Neuronal stem cell (in vitro differentiated cells): ENCODE measurements around the gene BCR.

Experiments used
- DNase-seq: peaks from one replicate; pipeline ENCODE4 v3.0.0-alpha.2; 2013; ENCODE audit warnings: low spot score
- H2AFZ ChIP-seq: one replicate; pipeline ENCODE4 v1.6.1; 2013; ENCODE audit warnings: mild to moderate bottlenecking, low read length, inconsistent platforms
- H2AK5ac ChIP-seq: 2 replicates; pipeline ENCODE4 v1.6.1; 2013; ENCODE audit warnings: low read depth, mild to moderate bottlenecking, inconsistent platforms, low read length, moderate library complexity, mixed read lengths
- H2BK120ac ChIP-seq: 2 replicates; pipeline ENCODE4 v1.6.1; 2013; ENCODE audit warnings: low read depth, mild to moderate bottlenecking, inconsistent platforms, low read length, moderate library complexity, mixed read lengths
- H2BK12ac ChIP-seq: one replicate; pipeline ENCODE4 v1.6.1; 2013; ENCODE audit warnings: low read length, inconsistent platforms
- H2BK15ac ChIP-seq: 2 replicates; pipeline ENCODE4 v1.6.1; 2013; ENCODE audit warnings: mild to moderate bottlenecking, low read length, inconsistent platforms, mixed read lengths
- H2BK5ac ChIP-seq: one replicate; pipeline ENCODE4 v1.6.1; 2013; ENCODE audit warnings: inconsistent platforms, mild to moderate bottlenecking, low read length, moderate library complexity
- H3K14ac ChIP-seq: one replicate; pipeline ENCODE4 v1.6.1; 2013; ENCODE audit warnings: low read length, inconsistent platforms
- H3K18ac ChIP-seq: 2 replicates; pipeline ENCODE4 v1.6.1; 2013; ENCODE audit warnings: low read length, inconsistent platforms
- H3K23ac ChIP-seq: 2 replicates; pipeline ENCODE4 v1.6.1; 2013; ENCODE audit warnings: low read depth, mild to moderate bottlenecking, mixed read lengths, low read length, inconsistent platforms; ENCODE audit not compliant: poor library complexity
- H3K27ac ChIP-seq: replicated peaks from 3 replicates; pipeline ENCODE4 v1.5.1; 2013; ENCODE audit warnings: low read length, inconsistent platforms
- H3K27me3 ChIP-seq, 3 experiments: 2 replicates each; pipeline ENCODE4 v1.6.1; 2013; ENCODE audit warnings: low read length in 3 of 3, mild to moderate bottlenecking in 2 of 3, inconsistent platforms in 1 of 3, low read depth in 1 of 3, mixed read lengths in 1 of 3, moderate library complexity in 1 of 3; ENCODE audit not compliant: control insufficient read depth in 3 of 3, insufficient read depth in 3 of 3
- H3K36me3 ChIP-seq, 2 donors: replicated peaks in 1 of 2; 2 replicates each; pipeline ENCODE4 v1.6.1; 2013; ENCODE audit warnings: low read length in 2 of 2; ENCODE audit not compliant: control insufficient read depth in 2 of 2, insufficient read depth in 2 of 2
- H3K4ac ChIP-seq: 2 replicates; pipeline ENCODE4 v1.6.1; 2013; ENCODE audit warnings: inconsistent platforms, mild to moderate bottlenecking, low read length, moderate library complexity
- H3K4me1 ChIP-seq, 2 donors: 1 replicate in 1 of 2; 2 replicates in 1 of 2; pipeline ENCODE4 v1.6.1; 2013; ENCODE audit warnings: low read length in 2 of 2, low read depth in 1 of 2; ENCODE audit not compliant: control insufficient read depth in 2 of 2, insufficient read depth in 1 of 2
- H3K4me2 ChIP-seq: one replicate; pipeline ENCODE4 v1.6.1; 2013; ENCODE audit warnings: mild to moderate bottlenecking, low read length, inconsistent platforms; ENCODE audit not compliant: insufficient read depth, poor library complexity, severe bottlenecking
- H3K4me3 ChIP-seq, 2 donors: 2 replicates each; pipeline ENCODE4 v1.5.1; 2013; ENCODE audit warnings: low read length in 2 of 2, mild to moderate bottlenecking in 2 of 2, inconsistent platforms in 1 of 2, moderate library complexity in 1 of 2
- H3K79me1 ChIP-seq: one replicate; pipeline ENCODE4 v1.6.1; 2013; ENCODE audit warnings: low read depth, mild to moderate bottlenecking, inconsistent platforms, low read length, moderate library complexity
- H3K9ac ChIP-seq: one replicate; pipeline ENCODE4 v1.6.1; 2013; ENCODE audit warnings: mild to moderate bottlenecking, low read depth, low read length, inconsistent platforms; ENCODE audit not compliant: poor library complexity
- H3K9me3 ChIP-seq, 2 donors: replicated peaks in 1 of 2; 2 replicates each; pipeline versions ENCODE3 to v1.6.1; 2013; ENCODE audit warnings: low read length in 2 of 2, mild to moderate bottlenecking in 2 of 2, inconsistent platforms in 1 of 2, low read depth in 1 of 2, mixed read lengths in 1 of 2, moderate library complexity in 1 of 2; ENCODE audit not compliant: control insufficient read depth in 2 of 2, insufficient read depth in 1 of 2
- H4K8ac ChIP-seq: one replicate; pipeline ENCODE4 v1.6.1; 2013; ENCODE audit warnings: low read depth, mild to moderate bottlenecking, inconsistent platforms, low read length, moderate library complexity
- H4K91ac ChIP-seq: one replicate; pipeline ENCODE4 v1.6.1; 2013; ENCODE audit warnings: low read length, low read depth, mild to moderate bottlenecking, inconsistent platforms; ENCODE audit not compliant: poor library complexity
- WGBS, 2 donors: extraction: QIAGEN DNeasy Blood & Tissue Kit; methylation state at CpG; one replicate each; pipeline ENCODE4 v1.1.7; 2013; ENCODE audit warnings: missing lambda C conversion rate in 2 of 2, mixed read lengths in 1 of 2; ENCODE audit not compliant: insufficient read length in 2 of 2, insufficient replicate concordance in 1 of 2; ENCODE audit errors: extremely low coverage in 2 of 2; 5-methylcytosine and 5-hydroxymethylcytosine counted together

The BCR gene

GRCh38 chr22:23270212-23270733 is 90.0 kb downstream of the BCR start:
- peak overlapping the region; percentile 0 for H3K23ac ChIP-seq
- H2BK12ac ChIP-seq = no peak overlapping the region
- H2BK5ac ChIP-seq = no peak overlapping the region
- peaks cover 4 to 13% of the 10 kb centered on the region in 2 donors for H3K4me1 ChIP-seq
- no peaks in the 10 kb centered on the region for H3K9me3 ChIP-seq
- no peak overlapping the region for H3K9ac ChIP-seq
- no peak overlapping the region for H4K8ac ChIP-seq
- H3K79me1 ChIP-seq = no peaks in the 10 kb centered on the region
- no peak for DNase-seq
- H3K4ac ChIP-seq = no peak overlapping the region
- no peak overlapping the region for H3K4me2 ChIP-seq
- H3K18ac ChIP-seq = no peak overlapping the region
- H3K4me3 ChIP-seq = no peak overlapping the region
- H3K14ac ChIP-seq = no peak overlapping the region
- no peak overlapping the region for H2BK120ac ChIP-seq
- no CpG with 5 or more reads among the region's 8 CpGs for WGBS, 2 donors
- no peak overlapping the region for H4K91ac ChIP-seq
- no peak overlapping the region for H2AFZ ChIP-seq
- no peak overlapping the region for H2BK15ac ChIP-seq
- no peaks in the 10 kb centered on the region for H3K27me3 ChIP-seq
- H2AK5ac ChIP-seq = no peak overlapping the region
- no peak overlapping the region for H3K27ac ChIP-seq
- H3K36me3 ChIP-seq = peaks cover 38 to 92% of the 10 kb centered on the region in 2 donors

GRCh38 chr22:23270798-23271596 is 90.7 kb downstream of the BCR start:
- no peak overlapping the region for H2AFZ ChIP-seq
- H2AK5ac ChIP-seq = no peak overlapping the region
- no peak overlapping the region for H3K4me3 ChIP-seq
- H3K79me1 ChIP-seq = no peaks in the 10 kb centered on the region
- H3K4ac ChIP-seq = no peak overlapping the region
- no peak overlapping the region for H3K9ac ChIP-seq
- no peak overlapping the region for H2BK5ac ChIP-seq
- H3K14ac ChIP-seq = no peak overlapping the region
- H2BK120ac ChIP-seq = no peak overlapping the region
- DNase-seq = no peak
- no peak overlapping the region for H2BK15ac ChIP-seq
- H3K27me3 ChIP-seq = no peaks in the 10 kb centered on the region
- no peak overlapping the region for H4K91ac ChIP-seq
- H3K9me3 ChIP-seq = no peaks in the 10 kb centered on the region
- H3K4me1 ChIP-seq = peaks cover 4 to 13% of the 10 kb centered on the region in 2 donors
- peaks cover 42 to 92% of the 10 kb centered on the region in 2 donors for H3K36me3 ChIP-seq
- H3K18ac ChIP-seq = no peak overlapping the region
- H3K27ac ChIP-seq = no peak overlapping the region
- no peak overlapping the region for H2BK12ac ChIP-seq
- H3K4me2 ChIP-seq = no peak overlapping the region
- peak overlapping the region; percentile 4 for H3K23ac ChIP-seq
- no peak overlapping the region for H4K8ac ChIP-seq
- WGBS, 2 donors = no CpG with 5 or more reads among the region's 12 CpGs

- no CpG with 5 or more reads among the region's 4 CpGs for WGBS, 2 donors
- no peak overlapping the region for H2BK12ac ChIP-seq
- H3K4me2 ChIP-seq = no peak overlapping the region
- no peak overlapping the region for H2BK15ac ChIP-seq
- no peaks in the 10 kb centered on the region for H3K27me3 ChIP-seq
- no peak for DNase-seq
- no peak overlapping the region for H4K8ac ChIP-seq
- no peak overlapping the region for H3K27ac ChIP-seq
- peak overlapping the region; percentile 4 for H3K23ac ChIP-seq
- H3K9me3 ChIP-seq = no peaks in the 10 kb centered on the region
- no peak overlapping the region for H3K4ac ChIP-seq
- no peak overlapping the region for H3K9ac ChIP-seq
- peaks cover 4 to 13% of the 10 kb centered on the region in 2 donors for H3K4me1 ChIP-seq
- H2AFZ ChIP-seq = no peak overlapping the region
- H2AK5ac ChIP-seq = no peak overlapping the region
- no peak overlapping the region for H3K4me3 ChIP-seq
- no peaks in the 10 kb centered on the region for H3K79me1 ChIP-seq
- H3K18ac ChIP-seq = no peak overlapping the region
- H3K14ac ChIP-seq = no peak overlapping the region
- peaks cover 44 to 93% of the 10 kb centered on the region in 2 donors for H3K36me3 ChIP-seq
- H4K91ac ChIP-seq = no peak overlapping the region
- no peak overlapping the region for H2BK120ac ChIP-seq
- no peak overlapping the region for H2BK5ac ChIP-seq
Observed at GRCh38 chr22:23271597-23271908, 91.2 kb downstream of the BCR start.

GRCh38 chr22:23272371-23272770 is 92.1 kb downstream of the BCR start:
- no CpG with 5 or more reads among the region's 8 CpGs for WGBS, 2 donors
- no peak overlapping the region for H2BK12ac ChIP-seq
- no peaks in the 10 kb centered on the region for H3K79me1 ChIP-seq
- H3K4me2 ChIP-seq = no peak overlapping the region
- H4K91ac ChIP-seq = no peak overlapping the region
- H3K4me1 ChIP-seq = peaks cover 4 to 10% of the 10 kb centered on the region in 2 donors
- H4K8ac ChIP-seq = no peak overlapping the region
- DNase-seq = no peak
- H2AK5ac ChIP-seq = no peak overlapping the region
- peaks cover 49 to 94% of the 10 kb centered on the region in 2 donors for H3K36me3 ChIP-seq
- no peak overlapping the region for H2AFZ ChIP-seq
- no peak overlapping the region for H3K9ac ChIP-seq
- no peak overlapping the region for H3K27ac ChIP-seq
- no peak overlapping the region for H3K4ac ChIP-seq
- no peak overlapping the region for H3K18ac ChIP-seq
- H3K27me3 ChIP-seq = no peaks in the 10 kb centered on the region
- no peaks in the 10 kb centered on the region for H3K9me3 ChIP-seq
- no peak overlapping the region for H2BK5ac ChIP-seq
- H3K14ac ChIP-seq = no peak overlapping the region
- peak overlapping the region; percentile 16 for H3K23ac ChIP-seq
- H2BK15ac ChIP-seq = no peak overlapping the region
- H3K4me3 ChIP-seq = no peak overlapping the region
- H2BK120ac ChIP-seq = no peak overlapping the region
